Brain microvascular endothelial cell (primary cell): ENCODE results near the gene NHLRC1.

ENCODE experiments used
- DNase-seq: peaks from one replicate; pipeline ENCODE4 v3.0.0-alpha.2; 2020
- H3K27ac ChIP-seq: fragments of 250-450 bp; sonication (Bioruptor Pico); 2 replicates; pipeline ENCODE4 v1.5.1; 2020; ENCODE audit warnings: mild to moderate bottlenecking, moderate library complexity
- H3K27me3 ChIP-seq: fragments of 250-450 bp; sonication (Bioruptor Pico); replicated peaks from 2 replicates; pipeline ENCODE4 v1.5.1; 2020; ENCODE audit warnings: mild to moderate bottlenecking
- H3K36me3 ChIP-seq: fragments of 250-450 bp; sonication (Bioruptor Pico); replicated peaks from 2 replicates; pipeline ENCODE4 v1.5.1; 2020; ENCODE audit warnings: mild to moderate bottlenecking
- H3K4me3 ChIP-seq: 2 replicates; pipeline ENCODE4 v1.5.1; 2011; ENCODE audit warnings: low read depth, mild to moderate bottlenecking, control low read depth, low read length, moderate library complexity
- CTCF ChIP-seq: IDR thresholded peaks from 2 replicates; pipeline ENCODE4 v1.5.1; 2011; ENCODE audit warnings: low read depth, mild to moderate bottlenecking, moderate library complexity, low read length, control low read depth, inconsistent platforms; ENCODE audit errors: missing control alignments
- in situ Hi-C: cut with HindIII; loops from 2 replicates; pipeline ENCODE4 v1.10.0; 2017; ENCODE audit warnings: low sequenced_read_pairs, low pct_ligation_motif_present

The NHLRC1 gene

GRCh38 chr6:18078866-18079265 is 43.6 kb downstream of the NHLRC1 start:
- no peaks in the 10 kb centered on the region for H3K27me3 ChIP-seq
- no peak overlapping the region for H3K4me3 ChIP-seq
- no peak for TF ChIP-seq CTCF
- in situ Hi-C loops: no loop called here
- no peaks in the 10 kb centered on the region for H3K36me3 ChIP-seq
- no peak for DNase-seq
- no peak overlapping the region for H3K27ac ChIP-seq

- Histone ChIP-seq H3K27ac (no peak overlapping the region), H3K4me3 (no peak overlapping the region), H3K36me3 (no peaks in the 10 kb centered on the region), H3K27me3 (no peaks in the 10 kb centered on the region)
- no peak for TF ChIP-seq CTCF
- in situ Hi-C loops: no loop called here
- DNase-seq: no peak
These were observed 46.2 kb downstream of the NHLRC1 start for GRCh38 chr6:18076231-18076630.

- no peak overlapping the region for H3K27ac ChIP-seq
- no peak overlapping the region for H3K4me3 ChIP-seq
- no peaks in the 10 kb centered on the region for H3K27me3 ChIP-seq
- no peaks in the 10 kb centered on the region for H3K36me3 ChIP-seq
- in situ Hi-C loops: no loop called here
- no peak for TF ChIP-seq CTCF
- DNase-seq: no peak
These were observed 49.6 kb downstream of the NHLRC1 start for GRCh38 chr6:18072841-18073240.

GRCh38 chr6:18070486-18070885 is 52.0 kb downstream of the NHLRC1 start:
- no peak for TF ChIP-seq CTCF
- in situ Hi-C loops: no loop called here
- H3K27me3 ChIP-seq: no peaks in the 10 kb centered on the region
- DNase-seq: no peak
- H3K4me3 ChIP-seq: no peak overlapping the region
- no peak overlapping the region for H3K27ac ChIP-seq
- no peaks in the 10 kb centered on the region for H3K36me3 ChIP-seq
